VCaP (cell line): Measurements from ENCODE around the gene GFRA1.

Source experiments
- H3K27ac ChIP-seq: fragments of 450-650 bp; 2 replicates; pipeline ENCODE4 v1.5.1; 2017
- TF ChIP-seq, protein P1 (sequence below): fragments of 450-650 bp; conservative IDR thresholded peaks from 2 replicates; pipeline ENCODE4 v1.5.1; 2017; ENCODE audit warnings: mild to moderate bottlenecking, moderate library complexity

Gene GFRA1

GRCh38 chr10:116084161-116084560 is 188.8 kb downstream of the GFRA1 start:
- TF ChIP-seq, protein P1, sequence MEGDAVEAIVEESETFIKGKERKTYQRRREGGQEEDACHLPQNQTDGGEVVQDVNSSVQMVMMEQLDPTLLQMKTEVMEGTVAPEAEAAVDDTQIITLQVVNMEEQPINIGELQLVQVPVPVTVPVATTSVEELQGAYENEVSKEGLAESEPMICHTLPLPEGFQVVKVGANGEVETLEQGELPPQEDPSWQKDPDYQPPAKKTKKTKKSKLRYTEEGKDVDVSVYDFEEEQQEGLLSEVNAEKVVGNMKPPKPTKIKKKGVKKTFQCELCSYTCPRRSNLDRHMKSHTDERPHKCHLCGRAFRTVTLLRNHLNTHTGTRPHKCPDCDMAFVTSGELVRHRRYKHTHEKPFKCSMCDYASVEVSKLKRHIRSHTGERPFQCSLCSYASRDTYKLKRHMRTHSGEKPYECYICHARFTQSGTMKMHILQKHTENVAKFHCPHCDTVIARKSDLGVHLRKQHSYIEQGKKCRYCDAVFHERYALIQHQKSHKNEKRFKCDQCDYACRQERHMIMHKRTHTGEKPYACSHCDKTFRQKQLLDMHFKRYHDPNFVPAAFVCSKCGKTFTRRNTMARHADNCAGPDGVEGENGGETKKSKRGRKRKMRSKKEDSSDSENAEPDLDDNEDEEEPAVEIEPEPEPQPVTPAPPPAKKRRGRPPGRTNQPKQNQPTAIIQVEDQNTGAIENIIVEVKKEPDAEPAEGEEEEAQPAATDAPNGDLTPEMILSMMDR, result no peak
- H3K27ac ChIP-seq, result no peak overlapping the region

DNA sequence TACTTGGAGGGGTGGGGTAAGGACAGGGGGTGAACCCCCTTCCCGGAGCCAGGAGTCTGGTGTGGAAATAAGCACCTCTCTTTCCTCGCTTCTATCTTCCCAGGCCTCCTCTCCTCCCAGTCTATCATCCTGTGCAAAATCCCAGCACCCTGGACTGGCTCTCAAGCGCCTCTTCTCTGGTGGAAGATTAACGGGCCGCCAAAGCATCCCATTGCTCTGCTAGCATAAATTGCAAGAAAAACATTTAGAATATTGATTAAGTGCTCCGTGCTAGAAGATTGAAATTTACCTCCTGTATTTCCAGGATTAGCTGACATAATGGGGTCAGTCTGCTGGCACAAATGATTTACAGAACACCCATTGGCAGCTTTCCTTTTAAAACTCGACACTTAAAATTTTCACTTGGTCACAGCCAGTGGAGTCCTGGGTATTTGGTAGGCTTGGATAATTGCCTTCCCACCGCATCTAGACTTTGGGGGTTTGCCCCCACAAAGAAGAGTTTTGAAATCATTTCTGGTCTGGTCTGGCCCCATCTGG is 189.7 kb downstream of the GFRA1 start:
- no peak overlapping the region for H3K27ac ChIP-seq
- TF ChIP-seq, protein P1, result no peak

DNA sequence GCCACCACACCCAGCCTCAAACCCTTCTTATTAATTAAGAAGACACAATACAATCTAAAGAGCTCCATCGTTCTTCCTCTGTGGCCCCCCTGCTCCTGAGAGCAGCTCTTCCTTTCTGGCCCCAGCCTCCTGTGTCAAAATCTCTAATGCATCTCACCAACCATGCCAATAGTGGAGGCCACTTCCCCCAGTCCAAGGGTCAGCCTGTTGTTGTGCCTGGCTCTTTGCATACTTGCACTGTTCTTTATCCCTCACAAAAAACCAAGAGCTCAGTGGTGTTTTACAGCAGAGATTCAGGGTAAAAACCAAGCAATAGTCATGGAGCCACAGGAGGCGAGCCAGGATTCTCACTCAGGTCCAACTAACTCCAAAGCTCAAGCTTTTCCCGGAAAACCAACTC is 190.2 kb downstream of the GFRA1 start:
- TF ChIP-seq, protein P1, result no peak
- H3K27ac ChIP-seq, result no peak overlapping the region

DNA sequence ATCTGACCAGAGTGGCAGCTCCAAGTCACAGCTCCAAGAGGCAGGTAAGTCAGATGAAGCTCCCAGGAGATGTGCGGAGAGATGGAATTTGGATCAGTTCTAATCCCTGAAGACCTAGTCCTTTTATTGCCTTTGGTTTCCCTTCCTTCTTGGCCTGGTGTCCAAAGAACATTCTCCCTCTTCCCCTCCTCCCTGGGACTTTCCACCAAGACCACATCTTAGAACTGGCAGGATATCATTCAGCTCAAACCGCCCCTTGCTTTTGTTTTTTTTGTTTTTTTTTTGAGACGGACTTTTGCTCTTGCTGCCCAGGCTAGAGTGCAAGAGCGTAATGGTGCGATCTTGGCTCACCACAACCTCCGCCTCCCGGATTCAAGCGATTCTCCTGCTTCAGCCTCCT is 190.8 kb downstream of the GFRA1 start:
- TF ChIP-seq, protein P1, result no peak
- H3K27ac ChIP-seq, result no peak overlapping the region

DNA sequence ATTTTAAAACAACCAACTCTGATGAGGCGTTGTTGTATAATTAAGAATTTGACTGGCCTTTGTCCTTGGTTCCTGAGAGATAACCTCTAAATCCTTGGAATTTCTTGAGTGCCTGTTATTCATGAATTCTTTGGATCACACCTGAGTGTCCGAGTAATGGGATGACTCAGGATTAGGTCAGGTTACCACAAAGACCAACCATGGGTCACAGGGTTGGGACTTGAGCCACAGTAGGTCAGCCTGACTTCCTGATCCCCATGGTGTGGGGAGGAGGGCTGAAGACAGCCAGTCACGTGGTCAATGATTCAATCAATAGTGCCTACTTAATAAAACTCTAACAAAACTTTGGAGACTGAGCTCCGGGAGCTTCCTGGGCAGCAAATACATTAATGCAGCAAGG is 192.5 kb downstream of the GFRA1 start:
- H3K27ac ChIP-seq, result no peak overlapping the region
- TF ChIP-seq, protein P1, result no peak

- no peak overlapping the region for H3K27ac ChIP-seq
- TF ChIP-seq, protein P1, result no peak
Observed at GRCh38 chr10:116079355-116079754, 193.7 kb downstream of the GFRA1 start.

DNA sequence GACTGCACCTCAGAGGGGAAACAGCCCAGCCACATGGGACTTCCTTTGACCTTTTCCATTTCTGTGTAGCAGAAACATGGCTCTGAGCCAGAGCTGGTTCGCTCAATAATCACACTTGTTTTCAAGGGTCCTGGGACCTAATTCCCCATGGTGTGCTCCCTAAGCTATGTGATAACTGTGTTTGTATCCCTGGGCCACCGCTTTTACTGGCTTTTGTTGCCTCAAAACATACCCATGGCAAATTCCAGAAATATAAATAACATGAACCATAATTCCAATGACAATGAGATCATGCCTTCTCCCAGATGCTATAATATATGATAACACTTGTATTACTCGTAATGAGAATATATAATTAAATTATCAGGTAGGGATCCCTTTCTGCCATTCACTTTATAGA is 196.4 kb downstream of the GFRA1 start:
- TF ChIP-seq, protein P1, result no peak

More for the DNA sequence above, 196.4 kb downstream of the GFRA1 start:
- H3K27ac ChIP-seq, result no peak overlapping the region
